NK-92 treated with Interleukin-12 subunit alpha and Interleukin-12 subunit beta, amount 100 ng/mL, for 24 hours (cell line): Measurements from ENCODE around the gene CDK5RAP2.
A peak's percentile ranks its signal among the peaks of the same experiment; 100 is the strongest.
"Not testable (repeated sequence)": the region's sequence is repeated elsewhere in the genome, so short reads cannot be mapped to it uniquely, and the experiment has no call there.

Experiments
- DNase-seq: peaks from one replicate; lab custom pipeline; 2025; lab: John Stamatoyannopoulos, UW

The CDK5RAP2 gene

GRCh38 chr9:120587328-120587727, 7.4 kb upstream of the CDK5RAP2 start:
- no peak for DNase-seq

GRCh38 chr9:120583958-120584369, 4.0 kb upstream of the CDK5RAP2 start:
- DNase-seq: peak; percentile 44

- no peak for DNase-seq
Measured at GRCh38 chr9:120579139-120580050, 572 bp downstream of the CDK5RAP2 start.

- no peak for DNase-seq
Measured at GRCh38 chr9:120574473-120574872, 5.5 kb downstream of the CDK5RAP2 start.

GRCh38 chr9:120572472-120572871, 7.5 kb downstream of the CDK5RAP2 start:
- DNase-seq: no peak

GRCh38 chr9:120571443-120572257, 8.3 kb downstream of the CDK5RAP2 start:
- DNase-seq: no peak

- DNase-seq: no peak
Measured at GRCh38 chr9:120570296-120570695, 9.7 kb downstream of the CDK5RAP2 start.

- no peak for DNase-seq
Measured at GRCh38 chr9:120569556-120569955, 10.4 kb downstream of the CDK5RAP2 start.

- DNase-seq: no peak
Measured at GRCh38 chr9:120568816-120569215, 11.2 kb downstream of the CDK5RAP2 start.

- no peak for DNase-seq
Measured at GRCh38 chr9:120567874-120568273, 12.1 kb downstream of the CDK5RAP2 start.

- no peak for DNase-seq
Measured at GRCh38 chr9:120567081-120567480, 12.9 kb downstream of the CDK5RAP2 start.

- DNase-seq: no peak
Measured at GRCh38 chr9:120564589-120564988, 15.4 kb downstream of the CDK5RAP2 start.

- DNase-seq: no peak
Measured at GRCh38 chr9:120562861-120563443, 17.0 kb downstream of the CDK5RAP2 start.

- DNase-seq: no peak
Measured at GRCh38 chr9:120561709-120562108, 18.3 kb downstream of the CDK5RAP2 start.

- DNase-seq: no peak
Measured at GRCh38 chr9:120559546-120559945, 20.4 kb downstream of the CDK5RAP2 start.

- DNase-seq: no peak
Measured at GRCh38 chr9:120558454-120558853, 21.5 kb downstream of the CDK5RAP2 start.

GRCh38 chr9:120557205-120557604, 22.8 kb downstream of the CDK5RAP2 start:
- DNase-seq: no peak

GRCh38 chr9:120556775-120557174, 23.2 kb downstream of the CDK5RAP2 start:
- DNase-seq: no peak

- DNase-seq: no peak
Measured at GRCh38 chr9:120555839-120556238, 24.1 kb downstream of the CDK5RAP2 start.

- not testable (repeated sequence) for DNase-seq
Measured at GRCh38 chr9:120552210-120552704, 27.7 kb downstream of the CDK5RAP2 start.

- no peak for DNase-seq
Measured at GRCh38 chr9:120545701-120546550, 34.0 kb downstream of the CDK5RAP2 start.
